Measurements from ENCODE around the gene ASB10. TPM values are rescaled to one million over a fixed set of nuclear protein-coding genes. Genes with fewer than 3 reads are reported as not detected.

ASB10 gene
- polyA plus RNA-seq, 3 donors: not detected

DNA sequence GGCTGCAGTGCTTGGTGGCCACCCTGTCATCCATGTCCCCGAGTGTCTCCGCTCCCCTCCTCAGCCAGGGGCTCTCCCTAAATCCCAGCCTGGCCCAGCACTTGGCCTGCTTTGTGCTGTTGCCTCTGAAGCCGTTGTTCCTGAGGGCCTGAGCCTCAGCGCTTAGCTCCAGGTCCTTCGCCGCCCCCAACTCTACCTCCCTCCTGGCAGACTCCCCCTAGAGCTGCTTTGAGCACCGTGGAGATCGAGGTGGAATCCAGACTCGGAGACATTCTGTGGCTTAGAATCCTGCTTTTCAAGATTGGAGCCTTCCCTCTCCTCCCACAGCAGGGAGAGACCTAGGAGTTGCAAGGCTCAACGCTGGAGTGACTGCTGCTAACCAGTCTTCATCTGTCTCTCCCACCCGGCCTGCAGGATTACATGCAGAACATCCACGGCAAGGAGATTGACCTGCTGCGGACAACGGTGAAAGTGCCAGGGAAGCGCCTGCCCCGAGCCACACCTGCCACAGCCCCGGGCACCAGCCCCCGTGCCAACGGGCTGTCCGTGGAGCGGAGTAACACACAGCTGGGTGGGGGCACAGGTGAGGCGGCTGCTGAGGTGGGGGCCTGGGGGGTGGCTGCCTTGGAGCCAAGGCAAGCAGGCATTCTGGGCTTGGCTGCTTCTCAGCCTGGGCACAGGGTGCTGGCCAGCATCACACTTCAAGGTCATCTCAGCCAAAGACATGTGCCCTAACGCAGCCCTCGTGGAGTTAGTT, 52.9 kb downstream of the ASB10 start:
- peaks cover 9% of the 10 kb centered on the region for H4K20me1 ChIP-seq (ENCODE audit: insufficient read depth, low read length)
- Mint-ChIP-seq H3K27ac (no peak overlapping the region), H3K9me3 (no peaks in the 10 kb centered on the region), H3K4me1 (no peaks in the 10 kb centered on the region), H3K27me3 (ENCODE audit: low read depth in 3 of 3) (peaks cover 0 to 2% (median 2%) of the 10 kb centered on the region in 3 donors), H3K36me3 (peaks cover 53 to 60% of the 10 kb centered on the region in 2 donors), H3K4me3 (no peak overlapping the region)
- no peak overlapping the region for H2AFZ ChIP-seq (ENCODE audit: insufficient read depth, low read depth, low read length, poor library complexity, severe bottlenecking)
- no peak for TF ChIP-seq CTCF (IDR thresholded peaks at IDR 0.05)
- no peaks in the 10 kb centered on the region for H3K27me3 ChIP-seq (ENCODE audit: control insufficient read depth in 2 of 2, insufficient read depth in 2 of 2, low read length in 2 of 2)
- peaks cover 40 to 80% of the 10 kb centered on the region in 2 donors for H3K36me3 ChIP-seq (replicated peaks in 1 of 2; ENCODE audit: control insufficient read depth in 1 of 2, insufficient read depth in 2 of 2, low read length in 2 of 2)
- no peak overlapping the region for H3K27ac ChIP-seq (ENCODE audit: low read depth in 1 of 2, low read length in 2 of 2)
- H3K9me3 ChIP-seq (replicated peaks in 1 of 2; ENCODE audit: control insufficient read depth in 1 of 2, insufficient read depth in 1 of 2, low read length in 2 of 2): no peaks in the 10 kb centered on the region
- H3K9ac ChIP-seq (ENCODE audit: insufficient read depth, low read length, poor library complexity, severe bottlenecking): no peak overlapping the region
- intact Hi-C loops (cut with micrococcal nuclease): no loop called here
- no peak overlapping the region for H3K4me2 ChIP-seq (replicated peaks; ENCODE audit: extremely low read depth, low read length, poor library complexity, severe bottlenecking)
- WGBS (ENCODE audit: insufficient coverage): 97% methylated on average over 21 of the region's 24 CpGs
- DNase-seq: no peak
- no peaks in the 10 kb centered on the region for H3K79me2 ChIP-seq (ENCODE audit: insufficient read depth, low read length)
- H3K4me1 ChIP-seq (ENCODE audit: control insufficient read depth in 1 of 2, insufficient read depth in 2 of 2, low read length in 2 of 2): no peaks in the 10 kb centered on the region
- H3K4me3 ChIP-seq (replicated peaks in 1 of 3; ENCODE audit: low read depth in 2 of 3, low read length in 3 of 3): no peak overlapping the region

DNA sequence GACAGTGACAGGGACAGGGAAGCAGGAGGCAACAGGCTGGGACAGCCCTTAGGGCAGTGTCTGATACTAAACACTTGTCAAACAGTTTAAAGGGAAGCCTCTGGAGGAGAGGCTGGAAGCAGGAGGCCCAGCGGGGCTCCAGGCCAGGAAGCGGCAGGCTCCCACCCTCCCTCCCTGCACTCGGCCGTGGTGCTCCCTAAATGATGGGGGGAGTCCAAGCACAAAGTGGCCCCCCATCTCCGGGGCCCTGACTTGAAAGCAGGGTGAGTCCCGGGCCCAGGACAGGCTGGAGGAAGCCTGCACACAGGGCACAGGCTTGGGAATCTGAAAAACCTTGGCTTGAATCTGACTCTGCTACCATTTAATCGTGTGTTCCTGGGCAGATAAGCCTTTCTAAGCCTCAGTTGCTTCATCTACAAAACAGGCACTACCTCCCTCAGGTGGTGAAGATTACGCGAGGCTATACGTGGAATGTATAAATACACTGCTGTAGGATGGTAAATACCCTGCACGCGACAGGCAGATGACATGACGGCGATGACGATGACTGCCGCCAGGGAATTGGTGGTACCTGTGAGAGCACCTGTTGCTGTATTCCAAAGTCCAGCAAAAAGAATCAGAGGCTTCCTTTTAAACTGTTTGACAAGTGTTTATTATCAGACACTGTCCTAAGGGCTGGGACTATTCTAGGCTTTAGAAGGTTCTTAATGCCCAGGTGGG, 53.6 kb downstream of the ASB10 start:
- 98% methylated on average over 9 of the region's 16 CpGs for WGBS (ENCODE audit: insufficient coverage)
- no peak overlapping the region for H3K4me3 ChIP-seq (replicated peaks in 1 of 3; ENCODE audit: low read depth in 2 of 3, low read length in 3 of 3)

More for the DNA sequence above, 53.6 kb downstream of the ASB10 start:
- Mint-ChIP-seq H3K9me3 (no peaks in the 10 kb centered on the region), H3K27me3 (ENCODE audit: low read depth in 3 of 3) (peaks cover 0 to 2% (median 2%) of the 10 kb centered on the region in 3 donors), H3K27ac (no peak overlapping the region), H3K4me1 (no peaks in the 10 kb centered on the region), H3K4me3 (no peak overlapping the region), H3K36me3 (peaks cover 57 to 64% of the 10 kb centered on the region in 2 donors)
- Histone ChIP-seq H3K27me3 (ENCODE audit: control insufficient read depth in 2 of 2, insufficient read depth in 2 of 2, low read length in 2 of 2) (no peaks in the 10 kb centered on the region), H3K9me3 (replicated peaks in 1 of 2; ENCODE audit: control insufficient read depth in 1 of 2, insufficient read depth in 1 of 2, low read length in 2 of 2) (no peaks in the 10 kb centered on the region), H3K27ac (ENCODE audit: low read depth in 1 of 2, low read length in 2 of 2) (no peak overlapping the region), H3K36me3 (replicated peaks in 1 of 2; ENCODE audit: control insufficient read depth in 1 of 2, insufficient read depth in 2 of 2, low read length in 2 of 2) (peaks cover 47 to 87% of the 10 kb centered on the region in 2 donors), H4K20me1 (ENCODE audit: insufficient read depth, low read length) (peaks cover 16% of the 10 kb centered on the region), H3K4me1 (ENCODE audit: control insufficient read depth in 1 of 2, insufficient read depth in 2 of 2, low read length in 2 of 2) (no peaks in the 10 kb centered on the region), H3K4me2 (replicated peaks; ENCODE audit: extremely low read depth, low read length, poor library complexity, severe bottlenecking) (no peak overlapping the region), H3K9ac (ENCODE audit: insufficient read depth, low read length, poor library complexity, severe bottlenecking) (no peak overlapping the region), H2AFZ (ENCODE audit: insufficient read depth, low read depth, low read length, poor library complexity, severe bottlenecking) (no peak overlapping the region), H3K79me2 (ENCODE audit: insufficient read depth, low read length) (no peaks in the 10 kb centered on the region)
- no peak for DNase-seq
- intact Hi-C loops (cut with micrococcal nuclease): no loop called here
- no peak for TF ChIP-seq CTCF (IDR thresholded peaks at IDR 0.05)

All from CD14-positive monocyte (primary cell).